T-helper 17 cell (primary cell): Measurements from ENCODE around the gene NELFCD. TPM values are rescaled to one million over a fixed set of nuclear protein-coding genes. Genes with fewer than 3 reads are reported as not detected.
A peak's percentile ranks its signal among the peaks of the same experiment; 100 is the strongest.

Experiments
- ATAC-seq: fragments of 150-1000 bp; cut with Tn5 transposase; 2 replicates; pipeline ENCODE4 v1.10.0; 2021; ENCODE audit warnings: mild to moderate bottlenecking, moderate library complexity
- DNase-seq, 3 donors: peaks; one replicate each; pipeline versions ENCODE4 v3.0.0 to v3.0.0-alpha.2; 2020 to 2021
- H3K9me3 ChIP-seq: one replicate; pipeline ENCODE4 v1.7.0; 2013; ENCODE audit warnings: low read length, mild to moderate bottlenecking; ENCODE audit not compliant: control insufficient read depth, poor library complexity, severe bottlenecking
- H3K27ac Mint-ChIP-seq: one replicate; pipeline ENCODE4 v1.8.0; 2022; ENCODE audit warnings: mild to moderate bottlenecking, moderate library complexity, mixed read lengths
- H3K27me3 Mint-ChIP-seq: one replicate; pipeline ENCODE4 v1.8.0; 2022; ENCODE audit warnings: mixed read lengths
- H3K36me3 Mint-ChIP-seq: one replicate; pipeline ENCODE4 v1.8.0; 2022; ENCODE audit warnings: low read depth, mixed read lengths
- H3K4me1 Mint-ChIP-seq: one replicate; pipeline ENCODE4 v1.8.0; 2022; ENCODE audit warnings: mild to moderate bottlenecking, mixed read lengths
- H3K4me3 Mint-ChIP-seq: one replicate; pipeline ENCODE4 v1.8.0; 2022; ENCODE audit warnings: mild to moderate bottlenecking, moderate library complexity, mixed read lengths
- total RNA-seq, 4 donors: library from RNA in 2 of 4; stranded (reverse) in 2 of 4; gene quantifications; one replicate each; pipeline ENCODE4 v1.2.3 and lab custom pipeline; 2022 to 2026

NELFCD gene
- total RNA-seq, 2 donors from 2014 or later = 71.0 to 82.3 TPM

- H3K4me1 Mint-ChIP-seq = peaks cover 7% of the 10 kb centered on the region
- DNase-seq = no peak
- H3K4me3 Mint-ChIP-seq = no peak overlapping the region
- ATAC-seq = no peak
- H3K36me3 Mint-ChIP-seq = peaks cover 14% of the 10 kb centered on the region
- peak overlapping the region; percentile 8 for H3K27ac Mint-ChIP-seq
- no peaks in the 10 kb centered on the region for H3K9me3 ChIP-seq
- H3K27me3 Mint-ChIP-seq = no peaks in the 10 kb centered on the region
These were observed 10.7 kb downstream of the NELFCD start for GRCh38 chr20:58991715-58992114.

- Mint-ChIP-seq H3K36me3 (peaks cover 11% of the 10 kb centered on the region), H3K4me3 (no peak overlapping the region), H3K27me3 (no peaks in the 10 kb centered on the region), H3K4me1 (peaks cover 3% of the 10 kb centered on the region), H3K27ac (peak overlapping the region; percentile 1)
- no peaks in the 10 kb centered on the region for H3K9me3 ChIP-seq
- DNase-seq (no peak), ATAC-seq (no peak)
These were observed 11.9 kb downstream of the NELFCD start for GRCh38 chr20:58992911-58993310.

GRCh38 chr20:58993332-58994248 is 12.5 kb downstream of the NELFCD start:
- ATAC-seq = no peak
- DNase-seq = no peak

GRCh38 chr20:58994390-58995159 is 13.5 kb downstream of the NELFCD start:
- no peaks in the 10 kb centered on the region for H3K9me3 ChIP-seq
- H3K4me1 Mint-ChIP-seq = peaks cover 2% of the 10 kb centered on the region
- no peak for ATAC-seq
- peaks cover 9% of the 10 kb centered on the region for H3K36me3 Mint-ChIP-seq
- H3K27me3 Mint-ChIP-seq = no peaks in the 10 kb centered on the region
- H3K27ac Mint-ChIP-seq = no peak overlapping the region
- H3K4me3 Mint-ChIP-seq = no peak overlapping the region
- no peak for DNase-seq

More at GRCh38 chr20:58993332-58994248, 12.5 kb downstream of the NELFCD start:
- peaks cover 2% of the 10 kb centered on the region for H3K4me1 Mint-ChIP-seq
- no peak overlapping the region for H3K4me3 Mint-ChIP-seq
- no peaks in the 10 kb centered on the region for H3K27me3 Mint-ChIP-seq
- no peaks in the 10 kb centered on the region for H3K9me3 ChIP-seq
- peak overlapping the region; percentile 1 for H3K27ac Mint-ChIP-seq
- H3K36me3 Mint-ChIP-seq = peaks cover 9% of the 10 kb centered on the region

GRCh38 chr20:58995461-58996225 is 14.6 kb downstream of the NELFCD start:
- ATAC-seq (no peak), DNase-seq (no peak)
- peak overlapping the region; percentile 84 for H3K27ac Mint-ChIP-seq
- H3K9me3 ChIP-seq = no peaks in the 10 kb centered on the region
- H3K4me1 Mint-ChIP-seq = peaks cover 2% of the 10 kb centered on the region
- no peak overlapping the region for H3K4me3 Mint-ChIP-seq
- H3K27me3 Mint-ChIP-seq = no peaks in the 10 kb centered on the region
- peaks cover 9% of the 10 kb centered on the region for H3K36me3 Mint-ChIP-seq

GRCh38 chr20:58996226-58996611 is 15.2 kb downstream of the NELFCD start:
- ATAC-seq = no peak
- no peaks in the 10 kb centered on the region for H3K9me3 ChIP-seq
- Mint-ChIP-seq H3K4me1 (peaks cover 2% of the 10 kb centered on the region), H3K36me3 (peaks cover 9% of the 10 kb centered on the region), H3K27ac (peak overlapping the region; percentile 84), H3K4me3 (no peak overlapping the region), H3K27me3 (no peaks in the 10 kb centered on the region)
- DNase-seq = no peak

GRCh38 chr20:58997141-58997770 is 16.2 kb downstream of the NELFCD start:
- Mint-ChIP-seq H3K27ac (no peak overlapping the region), H3K36me3 (peaks cover 7% of the 10 kb centered on the region), H3K4me3 (no peak overlapping the region), H3K27me3 (no peaks in the 10 kb centered on the region), H3K4me1 (no peaks in the 10 kb centered on the region)
- no peak for ATAC-seq
- no peak for DNase-seq
- no peaks in the 10 kb centered on the region for H3K9me3 ChIP-seq

GRCh38 chr20:58998656-58999055 is 17.6 kb downstream of the NELFCD start:
- peaks cover 7% of the 10 kb centered on the region for H3K36me3 Mint-ChIP-seq
- H3K4me1 Mint-ChIP-seq = peaks cover 11% of the 10 kb centered on the region
- no peak overlapping the region for H3K4me3 Mint-ChIP-seq
- ATAC-seq = no peak
- no peak for DNase-seq
- H3K27ac Mint-ChIP-seq = no peak overlapping the region
- no peaks in the 10 kb centered on the region for H3K27me3 Mint-ChIP-seq
- H3K9me3 ChIP-seq = no peaks in the 10 kb centered on the region

- H3K4me1 Mint-ChIP-seq = peaks cover 27% of the 10 kb centered on the region
- no peaks in the 10 kb centered on the region for H3K27me3 Mint-ChIP-seq
- no peaks in the 10 kb centered on the region for H3K9me3 ChIP-seq
- no peak for ATAC-seq
- no peak for DNase-seq
- peak overlapping the region; percentile 39 for H3K27ac Mint-ChIP-seq
- peak overlapping the region; percentile 19 for H3K4me3 Mint-ChIP-seq
- peaks cover 6% of the 10 kb centered on the region for H3K36me3 Mint-ChIP-seq
These were observed 19.3 kb downstream of the NELFCD start for GRCh38 chr20:59000326-59000725.

- H3K27ac Mint-ChIP-seq = peak overlapping the region; percentile 39
- no peak for DNase-seq
- H3K9me3 ChIP-seq = no peaks in the 10 kb centered on the region
- H3K4me1 Mint-ChIP-seq = peaks cover 31% of the 10 kb centered on the region
- no peak for ATAC-seq
- no peaks in the 10 kb centered on the region for H3K27me3 Mint-ChIP-seq
- H3K4me3 Mint-ChIP-seq = no peak overlapping the region
- no peaks in the 10 kb centered on the region for H3K36me3 Mint-ChIP-seq
These were observed 20.0 kb downstream of the NELFCD start for GRCh38 chr20:59001068-59001448.

GRCh38 chr20:59001449-59002171 is 20.6 kb downstream of the NELFCD start:
- ATAC-seq = no peak
- H3K4me1 Mint-ChIP-seq = peaks cover 33% of the 10 kb centered on the region
- no peaks in the 10 kb centered on the region for H3K36me3 Mint-ChIP-seq
- H3K27ac Mint-ChIP-seq = peak overlapping the region; percentile 32
- DNase-seq = no peak
- H3K4me3 Mint-ChIP-seq = no peak overlapping the region
- no peaks in the 10 kb centered on the region for H3K27me3 Mint-ChIP-seq
- no peaks in the 10 kb centered on the region for H3K9me3 ChIP-seq

- peaks cover 33% of the 10 kb centered on the region for H3K4me1 Mint-ChIP-seq
- DNase-seq (no peak), ATAC-seq (no peak)
- peak overlapping the region; percentile 95 for H3K27ac Mint-ChIP-seq
- H3K27me3 Mint-ChIP-seq = no peaks in the 10 kb centered on the region
- no peaks in the 10 kb centered on the region for H3K9me3 ChIP-seq
- H3K4me3 Mint-ChIP-seq = no peak overlapping the region
- no peaks in the 10 kb centered on the region for H3K36me3 Mint-ChIP-seq
These were observed 21.3 kb downstream of the NELFCD start for GRCh38 chr20:59002388-59002787.
